HL-60/S4 treated with retinoic acid at 250 ng/mL for 4 days and 3 days (cell line): ENCODE results near the gene TMBIM6.
"Not testable (repeated sequence)": the region's sequence is repeated elsewhere in the genome, so short reads cannot be mapped to it uniquely, and the experiment has no call there.

ENCODE experiments used
- in situ Hi-C: fragments of 300-500 bp; cut with MboI; formaldehyde crosslinking; loops from 2 replicates; pipeline ENCODE4 v1.7.0; 2022; ENCODE audit warnings: low sequenced_read_pairs

The TMBIM6 gene

GRCh38 chr12:49728446-49728845 is 12.9 kb upstream of the TMBIM6 start:
- in situ Hi-C loops = no loop called here

- in situ Hi-C loops = no loop called here
Observed at GRCh38 chr12:49730050-49730449, 11.3 kb upstream of the TMBIM6 start.

- in situ Hi-C loops = no loop called here
Observed at GRCh38 chr12:49730568-49731101, 10.7 kb upstream of the TMBIM6 start.

- in situ Hi-C loops = no loop called here
Observed at GRCh38 chr12:49733219-49734017, 7.9 kb upstream of the TMBIM6 start.

GRCh38 chr12:49734900-49735299 is 6.5 kb upstream of the TMBIM6 start:
- in situ Hi-C loops = not testable (repeated sequence)

GRCh38 chr12:49738721-49739120 is 2.6 kb upstream of the TMBIM6 start:
- in situ Hi-C loops = not testable (repeated sequence)

GRCh38 chr12:49740277-49740676 is 1.1 kb upstream of the TMBIM6 start:
- in situ Hi-C loops = not testable (repeated sequence)

GRCh38 chr12:49741882-49742620 is 694 bp downstream of the TMBIM6 start:
- in situ Hi-C loops = no loop called here

GRCh38 chr12:49744363-49744885 is 3.1 kb downstream of the TMBIM6 start:
- in situ Hi-C loops = no loop called here

- in situ Hi-C loops = no loop called here
Observed at GRCh38 chr12:49748306-49748705, 6.9 kb downstream of the TMBIM6 start.

- in situ Hi-C loops = no loop called here
Observed at GRCh38 chr12:49748800-49749199, 7.4 kb downstream of the TMBIM6 start.

- in situ Hi-C loops = no loop called here
Observed at GRCh38 chr12:49750027-49750995, 9.0 kb downstream of the TMBIM6 start.

- in situ Hi-C loops = no loop called here
Observed at GRCh38 chr12:49750996-49751393, 9.6 kb downstream of the TMBIM6 start.

- in situ Hi-C loops = no loop called here
Observed at GRCh38 chr12:49761677-49762467, 20.5 kb downstream of the TMBIM6 start.

GRCh38 chr12:49762468-49762847 is 21.1 kb downstream of the TMBIM6 start:
- in situ Hi-C loops = no loop called here

GRCh38 chr12:49763006-49763591 is 21.7 kb downstream of the TMBIM6 start:
- in situ Hi-C loops = no loop called here

GRCh38 chr12:49764126-49764525 is 22.8 kb downstream of the TMBIM6 start:
- in situ Hi-C loops = no loop called here

- in situ Hi-C loops = no loop called here
Observed at GRCh38 chr12:49766115-49766455, 24.7 kb downstream of the TMBIM6 start.

- in situ Hi-C loops = no loop called here
Observed at GRCh38 chr12:49767333-49767732, 26.0 kb downstream of the TMBIM6 start.

GRCh38 chr12:49773102-49773501 is 31.7 kb downstream of the TMBIM6 start:
- in situ Hi-C loops = not testable (repeated sequence)
